ENCODE data around the gene LCNL1.

LCNL1 gene

GRCh38 chr9:137023157-137023556 lies 40.4 kb downstream of the LCNL1 start:
- no peak for TF ChIP-seq CTCF (IDR thresholded peaks at IDR 0.05; ENCODE audit: borderline replicate concordance, insufficient read depth, low read depth, low read length)
- no peak overlapping the region for H3K4me3 ChIP-seq (ENCODE audit: low read depth, low read length)

GRCh38 chr9:137023583-137023991 lies 40.8 kb downstream of the LCNL1 start:
- no peak for TF ChIP-seq CTCF (IDR thresholded peaks at IDR 0.05; ENCODE audit: borderline replicate concordance, insufficient read depth, low read depth, low read length)
- no peak overlapping the region for H3K4me3 ChIP-seq (ENCODE audit: low read depth, low read length)

- H3K4me3 ChIP-seq (ENCODE audit: low read depth, low read length): no peak overlapping the region
These were observed 42.7 kb downstream of the LCNL1 start for GRCh38 chr9:137025517-137025966.

GRCh38 chr9:137026384-137026783 lies 43.6 kb downstream of the LCNL1 start:
- no peak for TF ChIP-seq CTCF (IDR thresholded peaks at IDR 0.05; ENCODE audit: borderline replicate concordance, insufficient read depth, low read depth, low read length)
- H3K4me3 ChIP-seq (ENCODE audit: low read depth, low read length): no peak overlapping the region

More at GRCh38 chr9:137025517-137025966, 42.7 kb downstream of the LCNL1 start:
- no peak for TF ChIP-seq CTCF (IDR thresholded peaks at IDR 0.05; ENCODE audit: borderline replicate concordance, insufficient read depth, low read depth, low read length)

GRCh38 chr9:137026828-137027227 lies 44.0 kb downstream of the LCNL1 start:
- H3K4me3 ChIP-seq (ENCODE audit: low read depth, low read length): no peak overlapping the region
- no peak for TF ChIP-seq CTCF (IDR thresholded peaks at IDR 0.05; ENCODE audit: borderline replicate concordance, insufficient read depth, low read depth, low read length)

- H3K4me3 ChIP-seq (ENCODE audit: low read depth, low read length): peak within 1 kb of the TSS; percentile 43
- no peak for TF ChIP-seq CTCF (IDR thresholded peaks at IDR 0.05; ENCODE audit: borderline replicate concordance, insufficient read depth, low read depth, low read length)
These were observed 44.8 kb downstream of the LCNL1 start, which contains the start of gene ABCA2 for GRCh38 chr9:137027369-137028262. Gene ABCA2, minus strand, starts transcription at chr9:137028237. Its CDS starts 97 bp downstream, at chr9:137028140.

All from GM12875 (cell line).